Vagina (tissue), 2 donors: Measurements from ENCODE around the gene CD38.

ENCODE experiments used
- POLR2AphosphoS5 ChIP-seq, 2 donors: sonication (generic); formaldehyde crosslinking; IDR thresholded peaks; one replicate each; pipeline ENCODE4 v1.9.0; 2017; ENCODE audit warnings: antibody characterized with exemption in 2 of 2, mild to moderate bottlenecking in 2 of 2, low read depth in 1 of 2; ENCODE audit not compliant: insufficient read depth in 1 of 2
- TF ChIP-seq, protein P1 (sequence below), 3 experiments: fragments of 450-650 bp in 2 of 3; fragments of 200-600 bp in 1 of 3; sonication (generic) in 1 of 3; IDR thresholded peaks; one replicate each; pipeline ENCODE4 v1.5.1; 2017 to 2019; ENCODE audit warnings: antibody characterized with exemption in 3 of 3, mild to moderate bottlenecking in 2 of 3, moderate library complexity in 2 of 3

DNA sequence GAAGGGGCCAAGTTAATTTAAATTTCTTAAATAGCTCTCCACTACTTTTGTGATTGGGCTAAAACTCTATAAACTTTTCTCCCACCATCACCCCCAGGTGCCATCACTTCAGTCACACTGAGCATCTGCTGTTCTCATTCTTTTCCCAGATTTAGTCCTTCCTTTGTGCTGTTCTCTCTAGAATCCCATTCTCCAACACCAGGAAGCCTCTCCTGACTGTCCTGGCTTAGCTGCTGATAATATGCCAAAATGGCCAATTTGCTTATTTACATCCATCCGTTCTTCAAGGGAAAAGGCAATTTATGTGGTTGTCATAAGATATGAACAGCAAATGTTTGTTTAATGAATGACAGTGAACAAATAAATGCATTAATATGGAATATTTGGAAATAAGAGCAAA, 116.3 kb downstream of the CD38 start:
- TF ChIP-seq POLR2AphosphoS5 (IDR thresholded peaks at IDR 0.05; ENCODE audit: insufficient read depth in 1 of 2, low read depth in 1 of 2): no peak
- TF ChIP-seq, protein P1, sequence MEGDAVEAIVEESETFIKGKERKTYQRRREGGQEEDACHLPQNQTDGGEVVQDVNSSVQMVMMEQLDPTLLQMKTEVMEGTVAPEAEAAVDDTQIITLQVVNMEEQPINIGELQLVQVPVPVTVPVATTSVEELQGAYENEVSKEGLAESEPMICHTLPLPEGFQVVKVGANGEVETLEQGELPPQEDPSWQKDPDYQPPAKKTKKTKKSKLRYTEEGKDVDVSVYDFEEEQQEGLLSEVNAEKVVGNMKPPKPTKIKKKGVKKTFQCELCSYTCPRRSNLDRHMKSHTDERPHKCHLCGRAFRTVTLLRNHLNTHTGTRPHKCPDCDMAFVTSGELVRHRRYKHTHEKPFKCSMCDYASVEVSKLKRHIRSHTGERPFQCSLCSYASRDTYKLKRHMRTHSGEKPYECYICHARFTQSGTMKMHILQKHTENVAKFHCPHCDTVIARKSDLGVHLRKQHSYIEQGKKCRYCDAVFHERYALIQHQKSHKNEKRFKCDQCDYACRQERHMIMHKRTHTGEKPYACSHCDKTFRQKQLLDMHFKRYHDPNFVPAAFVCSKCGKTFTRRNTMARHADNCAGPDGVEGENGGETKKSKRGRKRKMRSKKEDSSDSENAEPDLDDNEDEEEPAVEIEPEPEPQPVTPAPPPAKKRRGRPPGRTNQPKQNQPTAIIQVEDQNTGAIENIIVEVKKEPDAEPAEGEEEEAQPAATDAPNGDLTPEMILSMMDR (IDR thresholded peaks at IDR 0.05): no peak
